Epidermal melanocyte (primary cell): ENCODE measurements around the gene BTNL2.
A peak's percentile ranks its signal among the peaks of the same experiment; 100 is the strongest.

Experiments
- DNase-seq: peaks from one replicate; pipeline ENCODE4 v3.0.0; 2011; ENCODE audit warnings: low spot score; ENCODE audit not compliant: insufficient read length

Gene BTNL2

GRCh38 chr6:32415521-32416019 lies 8.6 kb upstream of the BTNL2 start:
- no peak for DNase-seq

- DNase-seq, result peak; percentile 71
These were observed 6.6 kb upstream of the BTNL2 start for GRCh38 chr6:32413427-32414047.

GRCh38 chr6:32411566-32412327 lies 4.8 kb upstream of the BTNL2 start:
- DNase-seq, result no peak

GRCh38 chr6:32410906-32411305 lies 3.9 kb upstream of the BTNL2 start:
- no peak for DNase-seq

- no peak for DNase-seq
These were observed 784 bp downstream of the BTNL2 start for GRCh38 chr6:32406197-32406596.

GRCh38 chr6:32405656-32406055 lies 1.3 kb downstream of the BTNL2 start:
- DNase-seq, result no peak

GRCh38 chr6:32402812-32403211 lies 4.2 kb downstream of the BTNL2 start:
- DNase-seq, result no peak

- DNase-seq, result no peak
These were observed 5.6 kb downstream of the BTNL2 start for GRCh38 chr6:32401284-32401963.

GRCh38 chr6:32397252-32397920 lies 9.6 kb downstream of the BTNL2 start:
- no peak for DNase-seq

GRCh38 chr6:32396028-32396427 lies 11.0 kb downstream of the BTNL2 start:
- DNase-seq, result no peak

- DNase-seq, result no peak
These were observed 13.1 kb downstream of the BTNL2 start for GRCh38 chr6:32393665-32394420.

- no peak for DNase-seq
These were observed 15.5 kb downstream of the BTNL2 start for GRCh38 chr6:32391505-32391904.

GRCh38 chr6:32387589-32388340 lies 19.2 kb downstream of the BTNL2 start:
- no peak for DNase-seq

GRCh38 chr6:32386040-32386439 lies 20.9 kb downstream of the BTNL2 start:
- DNase-seq, result no peak

- no peak for DNase-seq
These were observed 24.1 kb downstream of the BTNL2 start for GRCh38 chr6:32382757-32383420.

- DNase-seq, result no peak
These were observed 27.4 kb downstream of the BTNL2 start for GRCh38 chr6:32379545-32379944.

GRCh38 chr6:32375739-32376529 lies 31.0 kb downstream of the BTNL2 start:
- DNase-seq, result no peak

GRCh38 chr6:32371803-32372202 lies 35.2 kb downstream of the BTNL2 start, which contains the start of gene TSBP1:
TSBP1 (minus strand) TSS chr6:32371903; CDS start chr6:32371706, 197 bp downstream.
- no peak for DNase-seq

GRCh38 chr6:32371229-32371628 lies 35.8 kb downstream of the BTNL2 start:
- DNase-seq, result no peak
